B cell (primary cell): ENCODE measurements around the gene STAT2. TPM values are rescaled to one million over a fixed set of nuclear protein-coding genes. Genes with fewer than 3 reads are reported as not detected.
"Not testable (repeated sequence)": the region's sequence is repeated elsewhere in the genome, so short reads cannot be mapped to it uniquely, and the experiment has no call there.

Experiments
- ATAC-seq: fragments of 200-7000 bp; cut with Tn5 transposase; one replicate; pipeline ENCODE4 v1.10.0; 2021; ENCODE audit warnings: low read depth, mild to moderate bottlenecking, moderate number of reproducible peaks, moderate library complexity
- CTCF ChIA-PET: fragments of 350-600 bp; sonication (Branson Sonifier 250); formaldehyde crosslinking; loops from one replicate; lab custom pipeline; 2021; ENCODE audit warnings: antibody characterized with exemption, inconsistent platforms; lab: Charles Lee
- POLR2A ChIA-PET: fragments of 350-600 bp; sonication (Branson Sonifier 250); formaldehyde crosslinking; loops from one replicate; lab custom pipeline; 2021; ENCODE audit warnings: antibody characterized with exemption; lab: Charles Lee
- DNase-seq: peaks from one replicate; pipeline ENCODE4 v3.0.0; 2013
- H2AFZ ChIP-seq: 2 replicates; pipeline ENCODE4 v1.6.1; 2012; ENCODE audit warnings: mild to moderate bottlenecking, low read depth, low read length; ENCODE audit not compliant: insufficient read depth, poor library complexity, severe bottlenecking
- H3K27ac ChIP-seq, 2 donors: 1 replicate in 1 of 2; 2 replicates in 1 of 2; pipeline ENCODE4 v1.5.1; 2012 to 2013; ENCODE audit warnings: low read length in 2 of 2, mild to moderate bottlenecking in 2 of 2, moderate library complexity in 1 of 2
- H3K27me3 ChIP-seq, 4 experiments: fragments of 200-600 bp in 1 of 4; sonication (generic) in 1 of 4; replicated peaks in 1 of 4; 1 replicate in 2 of 4; 2 replicates in 2 of 4; pipeline versions ENCODE4 v1.6.1 to v1.7.0; 2013 to 2016; ENCODE audit warnings: low read length in 3 of 4, mild to moderate bottlenecking in 2 of 4, mixed read lengths in 1 of 4, moderate library complexity in 1 of 4; ENCODE audit not compliant: insufficient read depth in 4 of 4, control insufficient read depth in 3 of 4; ENCODE audit errors: control extremely low read depth in 1 of 4
- H3K36me3 ChIP-seq, 2 experiments: replicated peaks in 1 of 2; 1 replicate in 1 of 2; 2 replicates in 1 of 2; pipeline versions ENCODE4 v1.6.1 to v1.7.1; 2013; ENCODE audit warnings: low read length in 1 of 2; ENCODE audit not compliant: insufficient read depth in 2 of 2, control insufficient read depth in 1 of 2; ENCODE audit errors: control extremely low read depth in 1 of 2, extremely low read depth in 1 of 2
- H3K4me1 ChIP-seq, 2 donors: fragments of 200-600 bp in 1 of 2; sonication (generic) in 1 of 2; 1 replicate in 1 of 2; 2 replicates in 1 of 2; pipeline versions ENCODE4 v1.5.1 to v1.6.1; 2013 to 2017; ENCODE audit warnings: low read length in 2 of 2; ENCODE audit not compliant: control insufficient read depth in 2 of 2, insufficient read depth in 2 of 2
- H3K4me2 ChIP-seq: replicated peaks from 2 replicates; pipeline ENCODE3; 2012; ENCODE audit warnings: mild to moderate bottlenecking, low read depth, low read length; ENCODE audit not compliant: poor library complexity, severe bottlenecking
- H3K4me3 ChIP-seq, 5 experiments: fragments of 200-600 bp in 1 of 5; sonication (generic) in 1 of 5; 1 replicate in 3 of 5; 2 replicates in 2 of 5; pipeline versions ENCODE4 v1.5.1 to v1.7.0; 2011 to 2016; ENCODE audit warnings: low read length in 4 of 5, mild to moderate bottlenecking in 4 of 5, low read depth in 2 of 5, control low read depth in 1 of 5, moderate library complexity in 1 of 5; ENCODE audit not compliant: insufficient read depth in 1 of 5; ENCODE audit errors: control extremely low read depth in 1 of 5, extremely low read depth in 1 of 5
- H3K79me2 ChIP-seq: fragments of 200-600 bp; sonication (generic); one replicate; pipeline ENCODE4 v1.6.0; 2016; ENCODE audit warnings: low read length; ENCODE audit not compliant: control insufficient read depth, insufficient read depth
- H3K9ac ChIP-seq: fragments of 200-600 bp; sonication (generic); 2 replicates; pipeline ENCODE4 v1.6.1; 2017; ENCODE audit warnings: mild to moderate bottlenecking, low read length, moderate library complexity
- H3K9me3 ChIP-seq, 3 donors: one replicate each; pipeline versions ENCODE4 v1.6.1 to v1.7.1; 2013; ENCODE audit warnings: low read length in 2 of 3; ENCODE audit not compliant: control insufficient read depth in 2 of 3, insufficient read depth in 1 of 3; ENCODE audit errors: control extremely low read depth in 1 of 3
- H4K20me1 ChIP-seq: 2 replicates; pipeline ENCODE4 v1.6.0; 2012; ENCODE audit warnings: mild to moderate bottlenecking, low read length; ENCODE audit not compliant: insufficient read depth, control insufficient read depth, poor library complexity, severe bottlenecking
- H3K27ac Mint-ChIP-seq: one replicate; pipeline ENCODE4 v1.8.0; 2021; ENCODE audit warnings: mixed read lengths
- H3K27me3 Mint-ChIP-seq: one replicate; pipeline ENCODE4 v1.8.0; 2021; ENCODE audit warnings: mixed read lengths
- H3K4me1 Mint-ChIP-seq: one replicate; pipeline ENCODE4 v1.8.0; 2021; ENCODE audit warnings: mixed read lengths
- H3K4me3 Mint-ChIP-seq: one replicate; pipeline ENCODE4 v1.8.0; 2021; ENCODE audit warnings: mixed read lengths
- H3K9me3 Mint-ChIP-seq: one replicate; pipeline ENCODE4 v1.8.0; 2022; ENCODE audit warnings: mixed read lengths; ENCODE audit not compliant: insufficient read depth
- EZH2 ChIP-seq: IDR thresholded peaks from 2 replicates; pipeline ENCODE4 v1.6.1; 2012; ENCODE audit warnings: borderline replicate concordance, low read depth, mild to moderate bottlenecking, moderate library complexity, low read length; ENCODE audit not compliant: insufficient read depth, poor library complexity, severe bottlenecking
- WGBS: methylation state at CpG from one replicate; pipeline ENCODE4 v1.1.5; 2013; ENCODE audit warnings: missing lambda C conversion rate; ENCODE audit not compliant: insufficient coverage; 5-methylcytosine and 5-hydroxymethylcytosine counted together
- intact Hi-C: fragments of 100-400 bp; cut with micrococcal nuclease; formaldehyde crosslinking; loops from one replicate; pipeline ENCODE4 v1.10.0; 2022
- polyA plus RNA-seq: library from polyadenylated mRNA; depleted of rRNA; stranded (reverse); fragments of >200 nt; gene quantifications from 2 replicates; pipeline ENCODE4 v1.2.3, GENCODE V29; 2012
- total RNA-seq, 2 donors: library from RNA; stranded (reverse); fragments of 120-200 nt in 1 of 2; gene quantifications; 1 replicate in 1 of 2; 2 replicates in 1 of 2; pipeline versions ENCODE4 v1.2.3 to v1.2.4, GENCODE V29; 2013 to 2022
- TF ChIP-seq, protein P1 (sequence below): fragments of 200-600 bp; IDR thresholded peaks from one replicate; pipeline ENCODE4 v1.8.0; 2022; ENCODE audit warnings: antibody characterized with exemption, mild to moderate bottlenecking

STAT2 gene
- total and polyA plus RNA-seq, 2 donors (not counting 1 experiment from before 2014, with no cell fraction given): 261 to 298 TPM

DNA sequence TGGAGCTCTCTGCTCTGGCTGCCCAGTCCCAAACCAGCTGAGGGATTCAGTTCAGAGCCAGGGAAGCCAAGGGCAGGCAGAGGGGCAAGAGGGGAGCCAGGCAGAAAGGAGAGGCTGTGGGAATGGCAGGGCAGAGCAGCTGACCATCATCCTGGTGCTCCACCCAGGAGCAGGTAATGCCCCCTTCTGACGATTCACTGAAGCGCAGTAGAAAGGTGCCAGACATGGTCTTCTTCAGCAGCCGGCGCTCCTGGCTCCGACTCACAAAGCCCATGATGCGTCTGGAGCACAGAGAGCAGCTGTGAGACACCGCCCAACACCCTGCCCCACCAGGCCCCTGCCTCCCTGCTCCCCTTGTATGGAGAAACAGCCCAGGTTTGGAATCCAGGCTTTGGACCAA is 13.2 kb downstream of the STAT2 start:
- Mint-ChIP-seq H3K27me3 (no peaks in the 10 kb centered on the region), H3K9me3 (no peaks in the 10 kb centered on the region), H3K4me1 (no peaks in the 10 kb centered on the region), H3K27ac (no peak overlapping the region), H3K4me3 (no peak overlapping the region)
- Histone ChIP-seq H4K20me1 (no peaks in the 10 kb centered on the region), H3K4me3 (no peak overlapping the region), H3K4me2 (no peak overlapping the region), H3K9me3 (no peaks in the 10 kb centered on the region), H3K27me3 (no peaks in the 10 kb centered on the region), H3K9ac (no peak overlapping the region), H3K79me2 (no peaks in the 10 kb centered on the region), H3K27ac (no peak overlapping the region), H3K4me1 (no peaks in the 10 kb centered on the region), H3K36me3 (peaks cover 3 to 77% of the 10 kb centered on the region in 2 experiments), H2AFZ (no peak overlapping the region)
- WGBS: 100% methylated on average over 7 of the region's 7 CpGs
- CTCF ChIA-PET: interaction anchor here (1.1 to 1.7 kb wide), 2 partner anchors 30 to 117 kb away, joined by 3 to 7 read pairs; partner anchors contain the start of gene CNPY2
- no peak for ATAC-seq
- intact Hi-C loops: no loop called here
- POLR2A ChIA-PET: interaction anchor here (0.6 kb wide), 1 partner anchor 29 kb away, joined by 5 read pairs; no protein-coding TSS in a partner anchor
- no peak for DNase-seq
- TF ChIP-seq EZH2: no peak
- TF ChIP-seq, protein P1, sequence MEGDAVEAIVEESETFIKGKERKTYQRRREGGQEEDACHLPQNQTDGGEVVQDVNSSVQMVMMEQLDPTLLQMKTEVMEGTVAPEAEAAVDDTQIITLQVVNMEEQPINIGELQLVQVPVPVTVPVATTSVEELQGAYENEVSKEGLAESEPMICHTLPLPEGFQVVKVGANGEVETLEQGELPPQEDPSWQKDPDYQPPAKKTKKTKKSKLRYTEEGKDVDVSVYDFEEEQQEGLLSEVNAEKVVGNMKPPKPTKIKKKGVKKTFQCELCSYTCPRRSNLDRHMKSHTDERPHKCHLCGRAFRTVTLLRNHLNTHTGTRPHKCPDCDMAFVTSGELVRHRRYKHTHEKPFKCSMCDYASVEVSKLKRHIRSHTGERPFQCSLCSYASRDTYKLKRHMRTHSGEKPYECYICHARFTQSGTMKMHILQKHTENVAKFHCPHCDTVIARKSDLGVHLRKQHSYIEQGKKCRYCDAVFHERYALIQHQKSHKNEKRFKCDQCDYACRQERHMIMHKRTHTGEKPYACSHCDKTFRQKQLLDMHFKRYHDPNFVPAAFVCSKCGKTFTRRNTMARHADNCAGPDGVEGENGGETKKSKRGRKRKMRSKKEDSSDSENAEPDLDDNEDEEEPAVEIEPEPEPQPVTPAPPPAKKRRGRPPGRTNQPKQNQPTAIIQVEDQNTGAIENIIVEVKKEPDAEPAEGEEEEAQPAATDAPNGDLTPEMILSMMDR: no peak

DNA sequence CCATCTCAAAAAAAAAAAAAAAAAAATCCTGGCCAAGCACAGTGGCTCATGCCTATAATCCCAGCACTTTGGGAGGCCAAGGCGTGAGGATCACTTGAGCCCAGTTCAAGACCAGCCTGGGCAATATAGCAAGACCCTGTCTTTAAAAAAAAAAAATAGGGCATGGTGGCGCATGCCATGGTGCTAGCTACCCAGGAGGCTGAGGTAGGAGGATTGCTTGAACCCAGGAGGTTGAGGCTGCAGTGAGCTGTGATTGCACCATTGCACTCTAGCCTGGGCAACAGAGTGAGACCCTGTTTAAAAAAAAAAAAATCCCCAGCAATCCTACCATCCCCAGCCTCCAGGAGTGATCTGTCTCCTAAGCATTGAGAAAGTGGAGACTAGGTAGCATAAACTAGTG is 17.6 kb downstream of the STAT2 start:
- H3K27me3 ChIP-seq, intact Hi-C loops, H3K9ac ChIP-seq, H4K20me1 ChIP-seq, H3K27me3 Mint-ChIP-seq, DNase-seq, H2AFZ ChIP-seq, H3K27ac ChIP-seq, H3K9me3 ChIP-seq, H3K4me3 Mint-ChIP-seq, ATAC-seq, H3K27ac Mint-ChIP-seq, H3K4me3 ChIP-seq, H3K9me3 Mint-ChIP-seq, H3K4me2 ChIP-seq: not testable (repeated sequence)
- H3K4me1 Mint-ChIP-seq: peaks cover 28% of the 10 kb centered on the region
- ChIA-PET CTCF (interaction anchor here (1.1 to 2.4 kb wide), 3 partner anchors 17 to 122 kb away, joined by 4 to 10 read pairs (median 6); partner anchors contain the start of genes CNPY2 and STAT2), POLR2A (interaction anchor here (0.7 to 2.1 kb wide), 3 partner anchors 9 to 123 kb away, joined by 4 to 7 read pairs (median 7); partner anchors contain the start of genes PAN2 and STAT2)
- WGBS: 100% methylated on average over 2 of the region's 2 CpGs
- peaks cover 22 to 27% of the 10 kb centered on the region in 2 donors for H3K4me1 ChIP-seq
- H3K79me2 ChIP-seq: peaks cover 10% of the 10 kb centered on the region
- peaks cover 3 to 47% of the 10 kb centered on the region in 2 experiments for H3K36me3 ChIP-seq
